Measurements from ENCODE around the gene MTX1. TPM values are rescaled to one million over a fixed set of nuclear protein-coding genes. Genes with fewer than 3 reads are reported as not detected.

MTX1 gene
- total and polyA plus RNA-seq, 9 of the 15 experiments (the other 6 are each of a cell fraction or from before 2014, with no cell fraction given): 29.1 to 98.4 (median 66.9) TPM

DNA sequence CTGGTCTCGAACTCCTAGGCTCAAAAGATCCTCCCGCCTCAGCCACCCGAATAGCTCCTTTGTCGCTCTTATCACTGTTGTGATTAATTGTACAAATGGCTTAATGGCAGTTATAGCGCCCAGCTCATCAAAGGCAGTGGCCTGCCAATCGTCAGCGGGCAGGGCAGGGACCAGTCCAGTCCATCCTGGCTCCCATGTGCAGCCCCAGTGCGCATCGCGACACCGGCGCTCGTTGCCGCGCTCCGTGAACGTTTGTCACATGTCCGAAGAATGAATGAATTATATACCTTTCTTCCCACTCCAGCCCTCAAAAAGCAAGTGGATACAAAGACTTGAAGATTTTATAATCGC lies 18.4 kb downstream of the MTX1 start (continued):
- TF ChIP-seq HCFC1 (IDR thresholded peaks at IDR 0.05; ENCODE audit: low read depth, low read length) (0 out of 2 replicates have a peak, but pooled peaks have one; percentile 5), ILF3 (IDR thresholded peaks at IDR 0.05; ENCODE audit: borderline replicate concordance) (no peak), MED1 (CRISPR knock-in tag; IDR thresholded peaks at IDR 0.05; ENCODE audit: borderline replicate concordance) (no peak), FOSL1 (tag; conservative IDR thresholded peaks at IDR 0.05) (0 out of 2 replicates have a peak, but pooled peaks have one; percentile 48), ATF1 (CRISPR knock-in tag; IDR thresholded peaks at IDR 0.05) (no peak), ATF1 (tag; IDR thresholded peaks at IDR 0.05) (0 out of 2 replicates have a peak, but pooled peaks have one; percentile 27), BHLHE40 (IDR thresholded peaks at IDR 0.05; ENCODE audit: low read length) (peak; percentile 17; the same call in 1 of the 2 replicates), SMAD4 (CRISPR knock-in tag; conservative IDR thresholded peaks at IDR 0.05) (no peak), CBX1 (IDR thresholded peaks at IDR 0.05; ENCODE audit: low read depth) (0 out of 2 replicates have a peak, but pooled peaks have one; percentile 20), BRD9 (IDR thresholded peaks at IDR 0.05; ENCODE audit: low read depth, partially characterized antibody) (peak; percentile 3), POLR2A (conservative IDR thresholded peaks at IDR 0.05) (peak; percentile 54; the same call in 1 of the 2 replicates)
- TF ChIP-seq, protein P1, sequence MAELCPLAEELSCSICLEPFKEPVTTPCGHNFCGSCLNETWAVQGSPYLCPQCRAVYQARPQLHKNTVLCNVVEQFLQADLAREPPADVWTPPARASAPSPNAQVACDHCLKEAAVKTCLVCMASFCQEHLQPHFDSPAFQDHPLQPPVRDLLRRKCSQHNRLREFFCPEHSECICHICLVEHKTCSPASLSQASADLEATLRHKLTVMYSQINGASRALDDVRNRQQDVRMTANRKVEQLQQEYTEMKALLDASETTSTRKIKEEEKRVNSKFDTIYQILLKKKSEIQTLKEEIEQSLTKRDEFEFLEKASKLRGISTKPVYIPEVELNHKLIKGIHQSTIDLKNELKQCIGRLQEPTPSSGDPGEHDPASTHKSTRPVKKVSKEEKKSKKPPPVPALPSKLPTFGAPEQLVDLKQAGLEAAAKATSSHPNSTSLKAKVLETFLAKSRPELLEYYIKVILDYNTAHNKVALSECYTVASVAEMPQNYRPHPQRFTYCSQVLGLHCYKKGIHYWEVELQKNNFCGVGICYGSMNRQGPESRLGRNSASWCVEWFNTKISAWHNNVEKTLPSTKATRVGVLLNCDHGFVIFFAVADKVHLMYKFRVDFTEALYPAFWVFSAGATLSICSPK (IDR thresholded peaks at IDR 0.05; ENCODE audit: borderline replicate concordance): no peak
- TF ChIP-seq, protein P2, sequence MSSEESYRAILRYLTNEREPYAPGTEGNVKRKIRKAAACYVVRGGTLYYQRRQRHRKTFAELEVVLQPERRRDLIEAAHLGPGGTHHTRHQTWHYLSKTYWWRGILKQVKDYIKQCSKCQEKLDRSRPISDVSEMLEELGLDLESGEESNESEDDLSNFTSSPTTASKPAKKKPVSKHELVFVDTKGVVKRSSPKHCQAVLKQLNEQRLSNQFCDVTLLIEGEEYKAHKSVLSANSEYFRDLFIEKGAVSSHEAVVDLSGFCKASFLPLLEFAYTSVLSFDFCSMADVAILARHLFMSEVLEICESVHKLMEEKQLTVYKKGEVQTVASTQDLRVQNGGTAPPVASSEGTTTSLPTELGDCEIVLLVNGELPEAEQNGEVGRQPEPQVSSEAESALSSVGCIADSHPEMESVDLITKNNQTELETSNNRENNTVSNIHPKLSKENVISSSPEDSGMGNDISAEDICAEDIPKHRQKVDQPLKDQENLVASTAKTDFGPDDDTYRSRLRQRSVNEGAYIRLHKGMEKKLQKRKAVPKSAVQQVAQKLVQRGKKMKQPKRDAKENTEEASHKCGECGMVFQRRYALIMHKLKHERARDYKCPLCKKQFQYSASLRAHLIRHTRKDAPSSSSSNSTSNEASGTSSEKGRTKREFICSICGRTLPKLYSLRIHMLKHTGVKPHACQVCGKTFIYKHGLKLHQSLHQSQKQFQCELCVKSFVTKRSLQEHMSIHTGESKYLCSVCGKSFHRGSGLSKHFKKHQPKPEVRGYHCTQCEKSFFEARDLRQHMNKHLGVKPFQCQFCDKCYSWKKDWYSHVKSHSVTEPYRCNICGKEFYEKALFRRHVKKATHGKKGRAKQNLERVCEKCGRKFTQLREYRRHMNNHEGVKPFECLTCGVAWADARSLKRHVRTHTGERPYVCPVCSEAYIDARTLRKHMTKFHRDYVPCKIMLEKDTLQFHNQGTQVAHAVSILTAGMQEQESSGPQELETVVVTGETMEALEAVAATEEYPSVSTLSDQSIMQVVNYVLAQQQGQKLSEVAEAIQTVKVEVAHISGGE (CRISPR knock-in tag; IDR thresholded peaks at IDR 0.05): no peak
- TF ChIP-seq, protein P3, sequence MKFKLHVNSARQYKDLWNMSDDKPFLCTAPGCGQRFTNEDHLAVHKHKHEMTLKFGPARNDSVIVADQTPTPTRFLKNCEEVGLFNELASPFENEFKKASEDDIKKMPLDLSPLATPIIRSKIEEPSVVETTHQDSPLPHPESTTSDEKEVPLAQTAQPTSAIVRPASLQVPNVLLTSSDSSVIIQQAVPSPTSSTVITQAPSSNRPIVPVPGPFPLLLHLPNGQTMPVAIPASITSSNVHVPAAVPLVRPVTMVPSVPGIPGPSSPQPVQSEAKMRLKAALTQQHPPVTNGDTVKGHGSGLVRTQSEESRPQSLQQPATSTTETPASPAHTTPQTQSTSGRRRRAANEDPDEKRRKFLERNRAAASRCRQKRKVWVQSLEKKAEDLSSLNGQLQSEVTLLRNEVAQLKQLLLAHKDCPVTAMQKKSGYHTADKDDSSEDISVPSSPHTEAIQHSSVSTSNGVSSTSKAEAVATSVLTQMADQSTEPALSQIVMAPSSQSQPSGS (CRISPR knock-in tag; IDR thresholded peaks at IDR 0.05): no peak

All from K562 (cell line).